ENCODE results near the gene COMT.
A peak's percentile ranks its signal among the peaks of the same experiment; 100 is the strongest.

The COMT gene

DNA sequence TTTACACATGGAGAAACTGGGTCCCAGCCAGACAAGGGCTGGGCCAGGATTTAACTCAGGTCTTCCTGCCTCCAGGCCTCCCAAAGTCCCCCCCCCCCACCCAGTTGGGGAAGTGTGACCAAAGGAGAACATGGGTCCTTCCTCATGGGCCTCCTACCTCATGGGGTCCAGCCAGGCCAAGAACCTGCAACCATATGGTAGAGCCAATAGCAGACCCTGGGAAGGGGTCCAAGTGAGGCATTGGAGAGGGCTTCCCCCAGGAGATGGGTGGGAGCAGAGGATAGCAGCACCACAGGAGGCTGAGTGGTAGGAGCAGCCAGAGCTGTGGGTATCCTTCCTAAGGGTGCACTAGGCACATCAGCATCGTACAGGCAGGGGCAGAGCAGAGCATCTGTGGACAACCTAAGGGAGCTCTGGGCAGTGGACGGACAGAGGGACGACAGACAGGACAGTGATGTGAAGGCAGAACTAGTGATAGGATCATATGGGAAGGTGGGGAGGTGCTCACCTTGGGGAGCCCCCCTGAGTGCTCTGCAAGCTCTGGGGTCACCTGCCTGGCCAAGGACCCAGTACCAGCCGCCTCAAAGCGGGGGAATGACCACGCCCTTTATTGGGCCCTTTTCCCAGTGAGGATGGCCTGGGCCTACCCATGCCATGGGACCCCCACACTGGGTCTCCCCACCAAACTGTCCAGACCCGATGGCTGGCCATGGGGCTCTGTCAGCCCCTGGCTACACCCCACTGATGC lies 70.6 kb downstream of the COMT start:
- no peak for DNase-seq (ENCODE audit: low spot score)

DNA sequence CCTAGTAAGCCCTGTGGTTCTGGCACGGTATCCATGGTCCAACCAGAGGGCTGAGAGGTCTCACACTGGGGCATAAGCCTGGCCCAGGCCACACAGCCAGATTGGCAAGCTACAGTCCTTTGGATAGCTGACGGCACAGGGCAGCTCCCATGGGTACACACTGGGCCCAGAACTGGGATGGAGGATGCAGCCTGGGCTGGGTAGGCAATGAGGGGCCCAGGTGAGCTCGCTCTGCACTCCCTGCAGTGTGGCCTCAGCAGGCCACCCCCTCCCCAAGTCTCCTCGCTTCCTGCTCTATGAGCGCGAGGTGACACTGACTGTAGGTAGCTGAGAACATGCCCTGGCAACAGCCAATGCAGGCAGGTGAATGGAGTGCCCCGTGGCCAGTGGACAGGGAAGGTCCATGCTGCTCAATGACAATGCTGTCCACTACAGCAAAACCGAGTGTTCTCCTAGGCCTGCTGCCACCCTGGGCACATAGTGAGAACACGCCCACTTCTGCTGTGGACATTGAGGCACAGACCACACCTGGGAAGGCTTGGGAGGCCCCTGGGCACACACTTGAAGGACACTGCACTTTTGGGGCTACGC lies 71.3 kb downstream of the COMT start:
- DNase-seq (ENCODE audit: low spot score) = no peak

DNA sequence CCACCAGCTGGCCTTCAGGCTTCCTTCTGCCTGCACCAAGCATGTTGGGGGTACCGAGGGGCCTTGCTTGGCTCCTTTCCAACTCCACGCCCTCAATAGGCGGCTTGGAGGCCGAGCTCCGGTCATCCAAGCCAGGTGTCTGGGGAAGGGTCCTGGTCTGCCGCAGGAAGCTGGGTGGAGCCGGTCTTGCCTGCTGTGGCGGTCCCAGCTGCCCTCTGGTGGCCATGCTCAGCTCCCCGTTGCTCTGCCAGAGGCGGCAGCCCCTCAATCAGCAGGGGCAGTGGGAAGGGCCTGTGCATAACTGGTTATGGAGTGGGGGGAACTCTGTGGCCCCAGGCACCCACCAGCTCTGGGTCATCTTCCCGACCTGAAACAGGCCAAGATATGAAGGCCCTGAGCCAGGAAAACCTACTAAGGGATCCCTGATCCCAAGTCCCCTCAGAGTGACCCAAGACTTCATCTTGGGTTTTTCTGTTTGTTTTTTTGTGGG lies 71.9 kb downstream of the COMT start:
- DNase-seq (ENCODE audit: low spot score) = no peak

DNA sequence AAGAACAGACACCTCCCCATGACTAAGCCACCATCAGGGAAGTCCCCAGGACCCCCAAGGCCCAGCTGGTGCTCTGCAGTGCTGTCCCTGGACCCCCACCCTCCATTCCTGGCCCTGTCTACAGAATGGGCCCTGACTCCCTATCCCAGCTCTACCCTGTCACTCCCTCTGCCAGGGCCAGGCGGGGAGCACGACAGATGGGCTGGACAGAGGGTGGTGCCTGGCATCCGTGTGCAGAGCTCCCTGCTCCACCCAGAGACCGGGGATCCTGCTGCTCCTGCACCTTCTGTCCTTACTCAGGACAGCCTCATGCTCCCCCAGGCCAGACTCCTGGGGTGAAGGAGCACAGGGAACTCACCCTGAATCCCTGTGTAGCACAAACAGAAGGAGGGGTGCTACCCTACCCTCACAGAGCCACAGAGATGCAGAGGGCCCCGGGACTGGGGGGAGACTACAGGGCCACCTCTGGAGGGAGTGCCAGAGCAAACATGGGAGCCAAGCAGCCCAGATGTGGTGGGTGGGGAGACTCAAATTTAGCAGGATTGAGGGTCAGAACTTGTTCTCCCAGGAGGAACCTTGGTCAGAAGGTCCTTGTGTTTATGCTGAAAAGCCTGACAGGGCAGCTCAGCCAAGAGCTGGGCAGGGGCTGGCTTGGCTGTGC lies 73.1 kb downstream of the COMT start:
- no peak for DNase-seq (ENCODE audit: low spot score)

DNA sequence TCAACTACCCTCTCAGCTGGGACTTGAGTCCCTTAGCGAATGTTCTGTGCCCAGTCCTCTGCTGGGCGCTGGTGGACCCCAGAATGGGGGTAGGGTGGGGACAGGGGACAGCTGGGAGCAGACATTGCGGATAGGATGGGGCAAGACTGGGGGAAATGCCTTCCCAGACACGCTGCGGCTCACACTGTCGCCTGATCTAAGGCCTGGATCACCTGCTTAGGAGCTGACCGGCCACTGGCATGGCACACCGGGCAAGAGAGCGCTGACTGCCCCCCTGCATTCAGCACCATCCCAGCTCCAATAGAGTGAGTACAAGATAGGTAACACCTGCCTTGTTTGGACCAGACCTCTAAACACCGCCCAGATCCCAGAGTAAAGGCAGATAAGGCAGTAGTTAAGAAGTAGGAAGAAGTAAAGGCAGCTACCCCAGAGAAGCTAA lies 73.6 kb downstream of the COMT start:
- no peak for DNase-seq (ENCODE audit: low spot score)

GRCh38 chr22:20015971-20016733 lies 74.6 kb downstream of the COMT start:
- no peak for DNase-seq (ENCODE audit: low spot score)

DNA sequence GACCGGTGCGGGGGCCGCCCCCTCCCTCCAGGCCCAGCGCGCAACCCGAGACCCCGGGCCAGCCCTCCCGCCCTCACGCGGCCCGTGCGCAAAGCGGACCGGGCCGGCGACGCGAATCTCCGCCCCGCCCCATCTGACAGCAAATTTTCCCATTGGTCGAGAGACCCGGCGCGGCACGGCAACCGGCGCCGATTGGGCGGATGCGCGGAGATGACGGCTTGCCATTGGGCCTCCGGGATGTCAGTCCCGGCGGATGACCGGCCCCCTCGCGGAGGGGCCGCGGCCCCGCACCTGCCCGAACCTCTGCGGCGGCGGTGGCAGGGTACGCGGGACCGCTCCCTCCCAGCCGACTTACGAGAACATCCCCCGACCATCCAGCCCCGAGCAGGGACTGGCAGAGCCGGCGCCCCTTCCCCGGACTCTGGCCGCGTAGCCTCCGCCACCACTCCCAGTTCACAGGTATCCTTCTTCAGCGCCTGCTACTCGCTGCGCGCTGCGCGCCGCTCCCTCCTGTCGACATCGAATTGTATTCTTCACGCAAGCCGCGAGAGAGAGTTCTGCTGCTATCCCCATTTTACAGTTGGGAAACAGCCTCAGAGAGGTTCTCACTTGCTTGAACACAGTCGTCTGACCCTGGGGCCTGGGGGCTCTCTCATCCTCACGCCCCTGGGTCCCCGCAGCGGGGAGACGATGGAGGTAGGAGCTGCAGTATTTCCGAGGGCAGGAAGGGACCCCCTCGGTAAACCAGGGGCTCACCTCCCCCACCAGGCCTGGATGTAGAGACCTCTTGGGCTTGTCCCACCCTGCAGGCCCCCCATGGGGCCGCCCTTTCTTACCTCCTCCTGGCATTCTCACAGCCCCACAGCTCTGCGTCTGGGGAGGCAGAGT lies 75.4 kb downstream of the COMT start, which contains the start of gene ARVCF:
Gene ARVCF, minus strand, starts transcription at position 90 of the 888 bp plus-strand sequence. CDS start 26,029 bp downstream, outside the sequence.
- DNase-seq (ENCODE audit: low spot score) = peak; percentile 99

DNA sequence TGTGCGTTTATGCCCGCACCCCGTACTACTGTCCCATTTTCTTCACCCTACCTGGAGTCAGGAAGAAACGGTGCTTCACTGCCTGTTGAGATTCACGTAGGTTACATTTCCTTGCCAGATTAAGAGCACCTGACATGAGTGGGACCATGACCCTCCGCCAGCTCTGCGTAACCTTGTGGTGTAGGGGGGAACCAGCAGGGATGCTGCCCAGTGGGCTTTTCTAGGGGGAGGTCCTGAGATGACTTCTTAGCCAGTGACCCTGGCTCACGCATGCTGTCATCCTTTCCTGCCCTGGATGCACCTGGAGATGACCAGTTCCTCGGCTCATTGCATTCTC lies 76.0 kb downstream of the COMT start:
- DNase-seq (ENCODE audit: low spot score) = no peak

DNA sequence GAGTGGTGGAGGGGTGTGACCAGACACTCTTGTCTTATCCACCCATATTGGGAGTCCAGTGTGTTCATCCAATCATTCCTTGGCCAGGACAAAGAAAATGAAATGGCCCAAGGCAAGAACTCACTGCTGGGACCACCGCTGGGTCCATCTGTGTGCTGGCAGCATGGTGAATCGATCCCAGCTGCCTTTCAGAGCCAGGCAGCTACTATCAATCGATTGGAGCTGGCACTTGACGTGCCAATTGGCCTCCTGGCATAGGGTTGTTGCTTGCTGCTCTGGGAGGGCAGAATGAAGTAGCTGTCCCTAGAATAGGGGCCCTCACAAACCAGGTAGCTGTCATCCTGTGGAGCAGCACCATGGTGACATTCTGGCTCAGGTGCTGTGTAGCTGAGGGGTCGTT lies 76.4 kb downstream of the COMT start:
- DNase-seq (ENCODE audit: low spot score) = no peak

Measured in germinal center (tissue), 1 donor.